Cortex of kidney (tissue), 1 donor: Measurements from ENCODE around the gene SPATA24.
"Not testable (repeated sequence)": the region's sequence is repeated elsewhere in the genome, so short reads cannot be mapped to it uniquely, and the experiment has no call there.

Experiments used
- DNase-seq: peaks from one replicate; lab custom pipeline; 2025; lab: John Stamatoyannopoulos, UW

SPATA24 gene

DNA sequence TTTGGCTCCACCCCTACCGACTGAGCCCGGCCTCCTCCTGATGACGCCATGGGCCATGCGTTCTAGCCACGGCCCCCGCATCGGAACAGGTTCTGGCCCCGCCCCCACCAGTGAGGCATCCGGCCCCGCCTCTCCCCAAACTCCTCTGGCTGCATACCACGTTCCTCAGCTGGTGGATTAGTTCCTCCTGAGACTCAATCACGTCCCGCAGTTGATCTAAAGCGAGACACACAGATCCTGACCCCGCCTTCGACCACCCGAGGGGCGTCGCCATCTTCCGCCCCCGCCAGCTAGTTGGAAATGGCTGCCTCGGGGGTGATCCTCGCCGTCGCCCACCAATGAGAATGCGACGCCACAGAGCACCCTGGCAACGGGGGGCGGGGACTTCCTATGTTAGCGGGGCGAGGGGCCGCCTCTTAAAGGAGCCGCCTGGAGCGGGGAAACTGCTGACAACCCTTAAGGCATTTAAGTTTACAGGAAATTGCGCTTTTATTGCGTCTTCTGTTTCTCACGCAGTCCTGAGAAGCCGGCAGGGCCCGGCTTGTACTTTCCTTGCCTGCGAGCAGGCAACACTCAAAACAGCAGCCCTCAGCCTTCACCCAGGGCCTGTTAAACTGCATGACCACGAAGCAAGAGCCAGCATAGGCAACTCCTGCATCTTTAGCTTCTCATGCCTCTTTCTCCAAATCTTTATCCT lies at the start of gene SPATA24:
Gene SPATA24 (minus strand): TSS at position 303 of the 697 bp plus-strand sequence. CDS start 29 bp downstream, at position 274.
- DNase-seq = peak; percentile 78

DNA sequence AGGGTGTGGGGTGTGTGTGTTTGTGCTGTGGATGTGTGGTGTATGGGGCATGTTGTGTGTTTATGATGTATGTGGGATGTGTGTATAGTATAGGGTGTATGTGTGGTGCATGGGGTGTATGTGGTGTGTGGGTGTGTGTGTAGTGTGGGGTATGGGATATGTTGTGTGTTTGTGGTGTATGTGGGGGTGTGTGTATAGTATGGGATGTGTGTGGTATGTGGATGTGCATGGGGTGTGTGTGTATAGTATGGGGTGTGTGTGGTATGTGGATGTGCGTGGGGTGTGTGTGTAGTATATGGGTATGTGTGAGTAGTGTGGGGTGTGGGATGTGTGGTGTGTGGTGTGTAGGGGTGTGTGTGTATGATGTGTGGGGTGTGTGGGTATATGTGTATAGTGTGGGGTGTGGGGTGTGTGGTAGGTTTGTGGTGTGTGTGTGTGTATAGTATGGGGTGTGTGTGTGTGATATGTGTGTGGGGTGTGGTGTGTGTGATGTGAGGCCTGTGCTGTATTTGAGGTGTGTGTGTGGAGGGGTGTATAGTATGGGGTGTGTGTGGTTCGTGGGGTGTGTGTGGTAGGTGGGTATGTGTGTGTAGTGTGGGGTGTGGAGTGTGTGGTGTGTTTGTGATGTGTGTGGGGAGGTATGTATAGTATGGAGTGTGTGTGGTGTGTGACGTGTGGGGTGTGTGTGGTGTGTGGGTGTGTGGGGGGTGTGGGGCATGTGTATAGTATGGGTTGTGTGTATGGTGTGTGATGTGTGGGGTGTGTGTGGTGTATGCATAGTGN lies 48.2 kb upstream of the SPATA24 start:
- DNase-seq = no peak

DNA sequence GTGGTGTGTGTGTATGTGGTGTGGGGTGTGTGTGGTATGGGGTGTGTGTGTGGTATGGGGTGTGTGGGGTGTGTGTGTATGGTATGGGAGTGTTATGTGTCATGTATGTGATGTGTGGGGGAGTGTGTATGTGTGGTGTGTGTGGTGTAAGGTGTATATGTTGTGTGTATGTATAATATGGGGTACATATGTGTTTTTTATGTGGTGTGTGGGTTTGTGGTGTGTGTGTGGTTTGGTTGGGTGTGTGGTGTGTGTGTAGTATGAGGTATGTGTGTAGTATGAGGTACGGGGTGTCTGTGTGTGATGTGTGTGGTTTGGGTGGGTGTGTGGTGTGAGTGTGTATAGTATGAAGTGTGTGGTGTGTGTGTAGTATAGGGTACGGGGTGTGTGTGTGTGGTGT lies 47.3 kb upstream of the SPATA24 start:
- no peak for DNase-seq

DNA sequence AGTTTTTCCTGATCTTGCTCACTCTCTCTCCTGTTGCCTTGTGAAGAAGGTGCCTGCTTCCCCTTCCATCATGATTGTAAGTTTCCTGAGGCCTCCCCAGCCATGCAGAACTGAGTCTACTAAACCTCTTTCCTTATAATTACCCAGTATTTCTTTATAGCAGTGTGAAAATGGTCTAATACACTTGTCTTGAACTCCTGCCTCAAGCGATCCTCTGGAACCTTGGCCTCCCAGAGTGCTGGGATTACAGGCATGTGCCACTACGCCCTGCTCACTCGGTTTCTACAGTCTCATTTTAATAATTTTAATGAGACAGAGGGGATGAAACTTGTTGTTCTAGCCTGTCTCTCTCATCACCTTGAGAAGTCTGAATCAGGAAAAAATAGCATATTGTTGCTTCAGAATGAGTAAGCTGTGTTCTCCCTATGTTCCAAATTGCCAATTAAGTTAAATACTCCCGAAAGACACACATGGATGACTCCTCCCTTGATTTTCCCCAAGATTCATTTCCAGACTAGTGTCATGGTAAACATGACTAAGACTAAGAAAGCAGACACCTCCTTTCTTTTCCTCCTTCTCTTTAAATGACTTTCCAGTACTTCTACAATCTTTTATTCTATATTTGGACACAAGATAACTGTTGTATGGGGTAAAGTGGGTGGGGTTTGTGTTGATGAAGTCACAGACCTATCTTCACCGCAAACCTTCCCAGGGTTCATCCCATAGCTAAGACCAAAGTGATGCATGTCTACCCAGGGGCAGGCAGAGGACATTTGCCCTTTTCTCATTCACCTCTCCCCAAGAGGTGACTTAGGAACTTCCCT lies 43.3 kb upstream of the SPATA24 start:
- no peak for DNase-seq

DNA sequence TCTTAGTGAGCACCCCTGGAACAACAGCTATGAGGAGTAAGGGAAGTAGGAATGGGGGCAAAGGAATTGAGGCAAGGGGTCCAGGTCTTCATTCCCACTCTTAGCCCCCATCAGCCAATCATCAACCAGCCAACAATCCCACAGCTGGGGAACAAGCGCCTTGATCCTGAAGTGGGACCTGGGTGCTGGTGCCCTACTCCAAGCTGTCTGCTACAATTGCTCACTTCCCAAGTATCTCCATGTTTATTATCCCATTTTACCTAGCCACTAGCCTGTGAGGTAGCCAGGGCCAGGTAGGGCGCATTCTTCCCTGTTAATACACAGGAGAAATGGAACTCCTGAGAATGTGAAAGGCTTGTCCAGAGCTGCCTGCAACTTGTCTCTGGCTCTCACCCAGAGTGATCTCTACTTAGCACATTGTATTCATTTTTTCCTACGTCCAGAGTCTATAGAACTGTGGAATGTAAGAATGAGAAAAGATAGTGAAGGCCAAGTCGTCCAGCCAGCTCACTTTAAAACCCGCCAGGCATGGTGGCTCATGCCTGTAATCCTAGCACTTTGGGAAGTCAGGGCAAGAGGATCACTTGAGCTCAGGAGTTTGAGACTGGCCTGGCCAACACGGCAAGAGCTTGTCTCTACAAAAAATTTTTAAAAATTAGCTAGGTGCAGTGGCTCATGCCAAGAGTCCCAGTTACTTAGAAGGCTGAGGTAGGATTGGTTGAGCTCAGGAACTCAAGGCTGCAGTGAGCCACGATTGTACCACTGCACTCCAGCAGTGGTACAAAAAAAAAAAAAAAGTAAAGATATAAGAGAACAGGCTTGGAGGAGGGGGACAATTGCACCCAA lies 41.7 kb upstream of the SPATA24 start:
- DNase-seq = no peak

DNA sequence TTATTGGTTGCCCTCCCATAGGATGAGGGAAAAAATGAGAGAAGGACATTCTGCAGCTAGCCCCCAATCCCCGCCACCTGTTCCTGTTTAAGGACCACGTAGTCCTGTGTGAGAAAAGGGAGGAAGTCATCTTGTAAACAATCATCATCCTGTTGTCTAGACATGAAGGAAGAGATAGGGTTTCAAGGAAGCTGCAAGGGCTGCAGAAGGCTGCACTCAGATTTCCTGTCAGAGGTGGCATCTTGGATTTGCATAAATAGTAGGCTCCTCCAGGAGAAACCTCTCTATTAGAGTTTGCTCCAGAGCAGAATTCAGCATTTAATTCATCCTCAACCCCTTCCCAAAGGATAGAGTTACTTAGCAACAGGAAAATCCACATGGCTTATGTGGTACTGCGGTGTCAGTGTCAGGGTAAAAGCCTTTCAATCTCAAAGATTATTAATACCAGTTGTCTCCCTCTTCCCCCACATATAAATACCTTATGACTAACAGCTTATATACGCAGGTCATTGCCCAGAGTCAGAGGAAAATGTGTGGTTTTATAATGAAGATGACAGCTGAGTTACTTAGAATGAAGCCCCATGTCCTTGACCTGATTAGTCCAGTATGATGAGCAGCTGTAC lies 40.1 kb upstream of the SPATA24 start:
- DNase-seq = no peak

- DNase-seq = not testable (repeated sequence)
Observed at GRCh38 chr5:139440416-139440815, 36.5 kb upstream of the SPATA24 start.

DNA sequence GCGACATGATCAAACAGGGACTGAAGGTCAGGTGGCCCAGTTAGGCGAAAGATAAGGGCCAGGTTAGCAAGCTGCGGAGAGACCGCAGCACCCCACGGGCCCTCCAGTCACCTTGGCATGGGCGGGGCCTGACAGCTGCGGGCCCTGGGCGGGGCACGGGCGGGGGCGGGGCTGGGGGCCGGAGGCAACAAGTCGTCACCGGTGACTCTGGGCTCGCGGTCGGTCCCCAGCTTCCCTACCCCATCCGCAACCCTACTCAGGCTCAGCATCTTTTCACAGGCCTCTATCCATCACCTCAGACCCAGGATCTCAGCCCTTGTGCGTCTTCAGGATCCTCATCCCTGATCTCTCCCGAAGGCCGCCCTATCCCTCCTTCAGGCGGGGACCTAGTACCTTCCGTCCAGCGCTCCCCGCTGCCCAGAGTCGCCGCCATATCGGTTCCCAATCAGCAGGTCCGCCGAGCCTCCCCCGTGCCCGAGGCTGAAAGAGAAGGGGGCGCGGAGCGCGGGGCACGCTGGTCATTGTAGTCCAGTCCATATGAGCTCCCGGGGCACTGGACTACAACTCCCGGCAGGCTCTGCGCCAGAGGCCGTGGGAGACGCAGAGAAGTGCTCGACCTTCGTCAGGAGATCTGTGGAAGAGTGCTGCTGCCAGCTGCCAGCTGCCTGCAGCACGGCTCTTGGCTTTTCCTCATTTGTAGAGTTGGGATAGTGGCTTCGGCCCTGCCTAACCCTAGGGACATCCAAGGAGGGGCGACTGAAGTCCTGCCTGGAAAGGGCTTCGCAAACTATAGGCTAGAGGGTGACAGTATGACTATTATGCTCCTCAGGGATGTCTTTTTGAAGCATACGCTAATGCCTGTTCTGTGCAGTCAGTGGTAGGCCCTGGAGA lies 35.4 kb upstream of the SPATA24 start, which contains the start of gene DNAJC18:
Gene DNAJC18 (minus strand): TSS at position 513 of the 891 bp plus-strand sequence. CDS start 80 bp downstream, at position 433.
- no peak for DNase-seq

- DNase-seq = no peak
Observed at GRCh38 chr5:139438707-139439012, 34.8 kb upstream of the SPATA24 start.

DNA sequence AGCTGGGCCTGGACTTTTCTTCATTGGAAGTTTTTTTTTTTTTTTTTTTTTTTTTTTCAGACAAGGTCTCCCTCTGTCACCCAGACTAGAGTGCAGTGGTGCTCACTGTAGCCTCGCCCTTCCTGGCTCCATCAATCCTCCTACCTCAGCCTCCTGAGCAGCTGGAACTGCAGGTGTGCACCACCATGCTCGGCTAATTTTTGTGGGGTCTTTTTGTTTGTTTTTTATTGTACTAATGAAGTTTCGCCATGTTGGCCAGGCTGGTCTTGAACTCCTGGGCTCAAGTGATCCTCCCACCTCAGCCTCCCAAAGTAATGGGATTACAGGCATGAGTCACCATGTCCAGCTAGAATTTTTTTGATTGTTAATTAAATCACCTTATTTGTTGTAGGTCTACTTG lies 31.8 kb upstream of the SPATA24 start:
- no peak for DNase-seq

- DNase-seq = no peak
Observed at GRCh38 chr5:139431706-139432105, 27.8 kb upstream of the SPATA24 start.

DNA sequence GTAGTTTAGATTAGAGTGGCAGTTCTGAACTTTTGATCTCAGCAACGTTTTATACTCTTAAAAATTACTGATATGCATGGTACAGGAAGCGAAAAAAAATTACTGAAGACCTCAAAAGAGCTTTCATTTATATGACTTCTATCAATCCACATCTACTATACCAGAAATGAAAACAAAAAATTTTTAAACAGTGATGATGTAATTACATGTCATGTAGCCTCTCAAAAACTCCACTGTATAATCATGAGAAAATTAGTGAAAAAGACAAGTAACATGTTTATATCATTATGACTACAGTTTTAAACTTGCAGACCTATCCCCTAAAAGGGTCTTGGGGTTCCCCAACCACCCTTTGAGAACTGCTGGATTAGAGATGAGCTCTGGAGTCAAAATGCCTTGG lies 26.1 kb upstream of the SPATA24 start:
- DNase-seq = no peak

DNA sequence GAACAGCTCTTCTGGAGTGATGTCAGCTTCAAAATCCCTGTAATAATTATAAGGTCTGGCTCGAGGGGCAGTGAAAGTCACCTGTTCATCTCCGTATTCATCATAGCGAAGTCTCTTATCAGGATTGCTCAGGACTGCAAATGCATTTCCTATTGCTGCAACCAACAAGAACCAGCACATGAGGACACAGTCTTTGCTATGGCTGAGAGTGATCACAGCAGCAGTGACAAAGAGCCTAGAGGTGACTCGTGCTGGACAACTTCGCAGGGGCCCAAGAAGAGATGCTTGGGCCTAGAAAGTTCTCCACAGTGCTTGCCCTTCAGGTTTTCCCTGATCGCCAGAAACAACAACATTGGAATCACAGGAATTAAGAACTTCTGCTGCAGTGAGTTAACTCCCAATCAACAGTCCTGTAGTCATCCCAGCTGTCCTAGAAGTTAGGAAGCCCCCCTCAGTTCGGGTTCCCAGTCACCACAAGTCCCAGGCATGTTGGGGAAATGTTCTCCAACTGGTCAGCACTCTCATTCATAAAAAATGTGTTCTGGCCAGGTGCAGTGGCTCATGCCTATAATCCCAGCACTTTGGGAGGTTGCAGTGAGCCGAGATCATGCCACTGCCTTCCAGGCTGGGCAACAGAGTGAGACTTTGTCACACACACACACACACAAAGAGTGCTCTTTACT lies 22.5 kb upstream of the SPATA24 start:
- DNase-seq = no peak

DNA sequence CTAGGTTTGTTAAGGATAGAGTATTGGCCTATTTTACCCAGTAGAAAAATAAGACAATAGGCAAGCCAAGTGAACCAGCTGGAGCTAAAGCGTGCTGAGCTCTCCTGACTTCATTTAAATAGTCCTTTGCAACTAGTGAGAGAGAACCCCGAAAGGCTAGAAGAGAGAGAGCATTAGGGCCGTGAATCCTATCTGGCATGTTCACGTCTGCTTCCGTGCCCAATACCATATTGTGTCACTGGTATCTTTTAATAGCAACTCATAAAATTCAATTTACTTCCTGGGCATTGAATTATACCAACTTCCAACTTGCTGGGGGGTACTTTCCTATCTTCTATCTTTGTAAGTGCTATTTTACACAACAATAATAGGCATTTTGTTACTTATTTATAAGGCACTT lies 21.6 kb upstream of the SPATA24 start:
- no peak for DNase-seq

GRCh38 chr5:139422307-139422893 lies 18.5 kb upstream of the SPATA24 start:
- no peak for DNase-seq

- no peak for DNase-seq
Observed at GRCh38 chr5:139419226-139420192, 15.6 kb upstream of the SPATA24 start.

- DNase-seq = no peak
Observed at GRCh38 chr5:139418793-139419192, 14.9 kb upstream of the SPATA24 start.

DNA sequence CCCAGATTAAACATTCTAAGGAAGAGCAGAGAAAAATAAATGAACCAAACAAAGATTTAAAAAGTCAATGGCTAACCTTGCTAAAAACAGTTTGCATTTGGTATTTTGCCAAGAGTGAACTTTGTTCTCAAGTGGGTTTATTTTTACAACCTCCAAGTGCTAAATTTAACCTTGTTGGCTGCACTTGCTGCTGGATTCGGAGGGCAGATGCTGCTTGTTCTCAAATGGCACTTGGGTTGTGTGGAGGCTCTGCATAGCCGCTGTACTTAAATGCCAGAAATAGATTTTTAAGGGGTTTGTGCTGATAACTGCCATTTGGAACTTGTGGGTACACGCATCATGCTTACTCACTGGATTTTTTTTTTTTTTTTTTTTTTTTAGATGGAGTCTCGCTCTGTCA lies 13.3 kb upstream of the SPATA24 start:
- no peak for DNase-seq
